Naive thymus-derived CD4-positive, alpha-beta T cell (primary cell): Measurements from ENCODE around the gene ABCC4. TPM values are rescaled to one million over a fixed set of nuclear protein-coding genes. Genes with fewer than 3 reads are reported as not detected.
"Not testable (repeated sequence)": the region's sequence is repeated elsewhere in the genome, so short reads cannot be mapped to it uniquely, and the experiment has no call there.

ENCODE experiments used
- ATAC-seq: fragments of 150-1000 bp; cut with Tn5 transposase; 2 replicates; pipeline ENCODE4 v1.10.0; 2021; ENCODE audit warnings: mild to moderate bottlenecking, moderate library complexity
- CTCF ChIA-PET: fragments of 350-600 bp; sonication (Branson Sonifier 250); formaldehyde crosslinking; loops from one replicate; lab custom pipeline; 2021; ENCODE audit warnings: antibody characterized with exemption; lab: Charles Lee
- POLR2A ChIA-PET: fragments of 350-600 bp; sonication (Branson Sonifier 250); formaldehyde crosslinking; loops from one replicate; lab custom pipeline; 2021; ENCODE audit warnings: antibody characterized with exemption, inconsistent platforms; lab: Charles Lee
- DNase-seq, 9 donors: peaks; one replicate each; pipeline versions ENCODE4 v3.0.0 to v3.0.0-alpha.2; 2020 to 2022; ENCODE audit warnings: mixed read lengths in 1 of 9
- H3K27ac ChIP-seq: one replicate; pipeline ENCODE4 v1.7.0; 2013; ENCODE audit warnings: mild to moderate bottlenecking, low read depth, low read length, moderate library complexity
- H3K27me3 ChIP-seq, 2 donors: one replicate each; pipeline ENCODE4 v1.7.0; 2013; ENCODE audit warnings: low read length in 2 of 2, mild to moderate bottlenecking in 2 of 2, moderate library complexity in 2 of 2; ENCODE audit not compliant: control insufficient read depth in 2 of 2, insufficient read depth in 2 of 2
- H3K36me3 ChIP-seq, 3 experiments: 1 replicate in 2 of 3; 2 replicates in 1 of 3; pipeline ENCODE4 v1.7.0; 2013; ENCODE audit warnings: low read length in 3 of 3, mild to moderate bottlenecking in 3 of 3, moderate library complexity in 1 of 3; ENCODE audit not compliant: insufficient read depth in 3 of 3, control insufficient read depth in 2 of 3
- H3K4me1 ChIP-seq, 2 donors: one replicate each; pipeline ENCODE4 v1.7.0; 2013; ENCODE audit warnings: low read length in 2 of 2, mild to moderate bottlenecking in 2 of 2, moderate library complexity in 1 of 2; ENCODE audit not compliant: control insufficient read depth in 2 of 2, insufficient read depth in 2 of 2
- H3K4me3 ChIP-seq: 2 replicates; pipeline ENCODE4 v1.7.0; 2013; ENCODE audit warnings: mild to moderate bottlenecking, low read length
- H3K9me3 ChIP-seq, 3 experiments: 1 replicate in 2 of 3; 2 replicates in 1 of 3; pipeline ENCODE4 v1.7.0; 2013; ENCODE audit warnings: low read length in 3 of 3; ENCODE audit not compliant: control insufficient read depth in 2 of 3
- H3K27ac Mint-ChIP-seq, 9 donors: one replicate each; pipeline ENCODE4 v1.8.0; 2020 to 2022; ENCODE audit warnings: mixed read lengths in 9 of 9, mild to moderate bottlenecking in 8 of 9, moderate library complexity in 5 of 9, inconsistent platforms in 2 of 9
- H3K27me3 Mint-ChIP-seq, 5 donors: one replicate each; pipeline ENCODE4 v1.8.0; 2021 to 2022; ENCODE audit warnings: mixed read lengths in 5 of 5, mild to moderate bottlenecking in 1 of 5
- H3K36me3 Mint-ChIP-seq, 5 donors: one replicate each; pipeline ENCODE4 v1.8.0; 2020 to 2022; ENCODE audit warnings: mixed read lengths in 5 of 5, mild to moderate bottlenecking in 3 of 5, inconsistent platforms in 1 of 5
- H3K4me1 Mint-ChIP-seq, 7 donors: one replicate each; pipeline ENCODE4 v1.8.0; 2020 to 2022; ENCODE audit warnings: mixed read lengths in 7 of 7, mild to moderate bottlenecking in 3 of 7, inconsistent platforms in 1 of 7
- H3K4me3 Mint-ChIP-seq, 10 donors: one replicate each; pipeline ENCODE4 v1.8.0; 2020 to 2022; ENCODE audit warnings: mild to moderate bottlenecking in 10 of 10, mixed read lengths in 10 of 10, moderate library complexity in 6 of 10, inconsistent platforms in 2 of 10
- H3K9me3 Mint-ChIP-seq, 11 donors: one replicate each; pipeline ENCODE4 v1.8.0; 2020 to 2022; ENCODE audit warnings: mixed read lengths in 11 of 11, mild to moderate bottlenecking in 4 of 11, inconsistent platforms in 1 of 11, moderate library complexity in 1 of 11
- intact Hi-C, 2 donors: fragments of 100-400 bp; cut with micrococcal nuclease; formaldehyde crosslinking; loops; one replicate each; pipeline ENCODE4 v1.15.1; 2023
- polyA plus RNA-seq, 2 donors: library from polyadenylated mRNA; unstranded; fragments of 300-500 nt; fragmentation: Illumina TruSeq; gene quantifications; one replicate each; pipeline ENCODE4 v1.2.3, GENCODE V29; 2021
- total RNA-seq, 6 experiments: library from RNA in 5 of 6; stranded (reverse) in 5 of 6; gene quantifications; 1 replicate in 5 of 6; 2 replicates in 1 of 6; pipeline ENCODE4 v1.2.3 and lab custom pipeline; 2021 to 2026

ABCC4 gene
- total and polyA plus RNA-seq, 7 experiments from 2014 or later: 3.5 to 9.2 (median 7.3) TPM

DNA sequence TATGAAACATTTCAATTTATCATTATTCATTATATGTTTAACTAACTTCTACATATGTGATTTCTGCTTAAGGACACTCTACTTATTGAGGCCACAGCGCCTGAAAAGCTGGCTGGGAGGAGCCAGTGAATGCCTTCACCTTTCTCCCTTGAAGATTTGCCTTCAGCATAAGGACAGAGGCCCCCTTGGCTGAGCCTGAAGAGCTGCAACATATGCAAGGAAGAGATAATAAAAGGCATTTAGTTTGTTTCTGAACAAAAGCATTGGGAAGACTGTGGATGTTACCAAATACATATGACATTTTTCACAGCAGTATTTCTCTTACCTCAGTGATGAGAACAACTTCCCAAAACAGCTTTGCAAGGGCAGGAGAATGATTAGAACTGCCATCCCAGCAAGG lies 92.1 kb downstream of the ABCC4 start:
- Histone ChIP-seq H3K4me3 (no peak overlapping the region), H3K4me1 (no peaks in the 10 kb centered on the region), H3K9me3 (no peaks in the 10 kb centered on the region), H3K27me3 (no peaks in the 10 kb centered on the region), H3K36me3 (peaks cover 0 to 33% (median 0%) of the 10 kb centered on the region in 3 experiments), H3K27ac (no peak overlapping the region)
- POLR2A ChIA-PET: no interaction called here
- intact Hi-C loops: no loop called here
- Mint-ChIP-seq H3K27ac (no peak overlapping the region), H3K4me1 (peaks cover 0 to 3% (median 0%) of the 10 kb centered on the region in 7 donors), H3K9me3 (no peaks in the 10 kb centered on the region), H3K4me3 (no peak overlapping the region), H3K27me3 (no peaks in the 10 kb centered on the region), H3K36me3 (peaks cover 0 to 67% (median 41%) of the 10 kb centered on the region in 5 donors)
- CTCF ChIA-PET: no interaction called here
- ATAC-seq (no peak), DNase-seq (no peak)

GRCh38 chr13:95207769-95208366 lies 93.4 kb downstream of the ABCC4 start:
- CTCF ChIA-PET: no interaction called here
- DNase-seq: no peak
- H3K36me3 ChIP-seq: peaks cover 0 to 33% (median 0%) of the 10 kb centered on the region in 3 experiments
- peaks cover 0 to 3% (median 0%) of the 10 kb centered on the region in 7 donors for H3K4me1 Mint-ChIP-seq
- H3K36me3 Mint-ChIP-seq: peaks cover 0 to 62% (median 41%) of the 10 kb centered on the region in 5 donors
- no peak overlapping the region for H3K27ac ChIP-seq
- H3K4me1 ChIP-seq: no peaks in the 10 kb centered on the region
- H3K27ac Mint-ChIP-seq: no peak overlapping the region
- ATAC-seq: no peak
- no peaks in the 10 kb centered on the region for H3K9me3 Mint-ChIP-seq
- H3K27me3 ChIP-seq: no peaks in the 10 kb centered on the region
- POLR2A ChIA-PET: no interaction called here
- no peaks in the 10 kb centered on the region for H3K27me3 Mint-ChIP-seq
- no peaks in the 10 kb centered on the region for H3K9me3 ChIP-seq
- H3K4me3 Mint-ChIP-seq: no peak overlapping the region
- intact Hi-C loops: no loop called here
- H3K4me3 ChIP-seq: no peak overlapping the region

DNA sequence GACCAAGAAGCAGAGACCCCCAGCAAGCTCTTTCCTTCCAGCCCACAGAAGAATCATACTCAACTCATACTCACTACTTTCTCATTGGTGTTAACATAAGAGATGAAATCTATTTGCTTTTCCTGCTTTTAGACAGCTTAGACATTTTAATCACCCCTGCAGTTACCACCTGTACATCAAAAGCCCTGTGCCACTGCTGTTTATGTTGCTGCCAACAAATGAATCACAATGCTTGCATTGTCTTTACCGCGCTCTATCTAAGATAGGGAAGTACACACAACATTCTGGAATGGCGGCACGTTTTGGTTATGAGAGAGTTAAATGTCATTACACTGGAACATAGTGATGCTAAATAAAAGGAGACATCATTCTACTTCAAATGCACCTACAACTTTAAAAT lies 95.1 kb downstream of the ABCC4 start:
- H3K36me3 Mint-ChIP-seq: peaks cover 0 to 59% (median 41%) of the 10 kb centered on the region in 5 donors
- Histone ChIP-seq H3K27ac (no peak overlapping the region), H3K36me3 (peaks cover 0 to 33% (median 0%) of the 10 kb centered on the region in 3 experiments), H3K4me1 (no peaks in the 10 kb centered on the region), H3K4me3 (no peak overlapping the region), H3K9me3 (no peaks in the 10 kb centered on the region), H3K27me3 (no peaks in the 10 kb centered on the region)
- DNase-seq: no peak
- no peaks in the 10 kb centered on the region for H3K27me3 Mint-ChIP-seq
- no peak for ATAC-seq
- no peaks in the 10 kb centered on the region for H3K9me3 Mint-ChIP-seq
- H3K4me3 Mint-ChIP-seq: no peak overlapping the region
- peaks cover 0 to 2% (median 0%) of the 10 kb centered on the region in 7 donors for H3K4me1 Mint-ChIP-seq
- CTCF ChIA-PET: no interaction called here
- POLR2A ChIA-PET: no interaction called here
- H3K27ac Mint-ChIP-seq: no peak overlapping the region
- intact Hi-C loops: no loop called here

GRCh38 chr13:95204231-95204765 lies 97.0 kb downstream of the ABCC4 start:
- Mint-ChIP-seq H3K27me3 (no peaks in the 10 kb centered on the region), H3K36me3 (peaks cover 2 to 66% (median 52%) of the 10 kb centered on the region in 5 donors), H3K4me1 (peaks cover 0 to 2% (median 0%) of the 10 kb centered on the region in 7 donors), H3K27ac (no peak overlapping the region), H3K9me3 (peaks cover 0 to 3% (median 0%) of the 10 kb centered on the region in 11 donors), H3K4me3 (no peak overlapping the region)
- Histone ChIP-seq H3K9me3 (no peaks in the 10 kb centered on the region), H3K4me3 (no peak overlapping the region), H3K27ac (no peak overlapping the region), H3K27me3 (no peaks in the 10 kb centered on the region), H3K4me1 (no peaks in the 10 kb centered on the region), H3K36me3 (peaks cover 0 to 31% (median 0%) of the 10 kb centered on the region in 3 experiments)
- POLR2A ChIA-PET: no interaction called here
- CTCF ChIA-PET: interaction anchor here (0.5 kb wide), 1 partner anchor 58 kb away, joined by 5 read pairs; no protein-coding TSS in a partner anchor
- ATAC-seq (peak; percentile 54), DNase-seq (no peak)
- intact Hi-C loops: no loop called here

DNA sequence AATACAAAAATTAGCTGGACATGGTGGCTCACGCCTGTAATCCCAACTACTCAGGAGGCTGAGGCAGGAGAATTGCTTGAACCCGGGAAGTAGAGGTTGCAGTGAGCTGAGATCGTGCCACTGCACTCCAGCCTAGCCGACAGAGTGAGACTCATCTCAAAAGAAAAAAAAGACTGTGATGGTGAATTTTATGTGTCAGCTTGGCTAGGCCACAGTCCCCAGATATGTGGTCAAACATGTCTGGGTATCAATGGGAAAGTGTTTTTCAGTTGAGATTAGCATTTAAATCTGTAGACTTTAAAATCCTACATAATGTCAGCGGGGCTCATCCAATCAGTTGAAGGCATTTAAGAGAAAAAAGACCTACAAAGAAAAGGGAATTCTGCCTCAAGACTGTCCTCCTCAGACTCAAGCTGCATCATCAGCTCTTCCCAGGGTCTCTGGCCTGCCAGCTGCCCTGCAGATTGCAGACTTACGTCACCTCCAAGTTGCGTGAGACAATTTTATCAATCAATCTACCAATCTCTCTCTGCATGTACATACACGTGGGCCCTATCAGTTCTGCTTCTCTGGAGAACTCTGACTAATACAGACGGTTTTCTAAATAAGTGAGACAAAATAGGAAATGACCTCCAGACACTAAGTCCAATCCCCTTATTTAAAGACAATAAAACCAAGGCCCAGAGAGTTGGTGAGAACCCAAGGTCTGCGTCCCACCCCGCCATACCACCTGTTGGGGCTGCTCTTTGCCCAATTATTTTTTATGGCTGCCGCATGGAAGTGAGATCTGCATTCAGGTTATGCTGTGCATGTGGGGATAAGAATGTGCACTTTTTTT lies 99.2 kb downstream of the ABCC4 start:
- no peaks in the 10 kb centered on the region for H3K4me1 ChIP-seq
- POLR2A ChIA-PET: no interaction called here
- Mint-ChIP-seq H3K27me3 (no peaks in the 10 kb centered on the region), H3K4me3 (no peak overlapping the region), H3K9me3 (peaks cover 0 to 15% (median 3%) of the 10 kb centered on the region in 11 donors), H3K27ac (peak overlapping the region in 1 of 9 donors; percentile 12), H3K36me3 (peaks cover 9 to 65% (median 49%) of the 10 kb centered on the region in 5 donors), H3K4me1 (peaks cover 0 to 6% (median 0%) of the 10 kb centered on the region in 7 donors)
- intact Hi-C loops: no loop called here
- no peaks in the 10 kb centered on the region for H3K9me3 ChIP-seq
- DNase-seq (no peak), ATAC-seq (peak; percentile 44)
- H3K36me3 ChIP-seq: peaks cover 0 to 21% (median 0%) of the 10 kb centered on the region in 3 experiments
- no peak overlapping the region for H3K4me3 ChIP-seq
- CTCF ChIA-PET: no interaction called here
- H3K27me3 ChIP-seq: no peaks in the 10 kb centered on the region
- no peak overlapping the region for H3K27ac ChIP-seq

DNA sequence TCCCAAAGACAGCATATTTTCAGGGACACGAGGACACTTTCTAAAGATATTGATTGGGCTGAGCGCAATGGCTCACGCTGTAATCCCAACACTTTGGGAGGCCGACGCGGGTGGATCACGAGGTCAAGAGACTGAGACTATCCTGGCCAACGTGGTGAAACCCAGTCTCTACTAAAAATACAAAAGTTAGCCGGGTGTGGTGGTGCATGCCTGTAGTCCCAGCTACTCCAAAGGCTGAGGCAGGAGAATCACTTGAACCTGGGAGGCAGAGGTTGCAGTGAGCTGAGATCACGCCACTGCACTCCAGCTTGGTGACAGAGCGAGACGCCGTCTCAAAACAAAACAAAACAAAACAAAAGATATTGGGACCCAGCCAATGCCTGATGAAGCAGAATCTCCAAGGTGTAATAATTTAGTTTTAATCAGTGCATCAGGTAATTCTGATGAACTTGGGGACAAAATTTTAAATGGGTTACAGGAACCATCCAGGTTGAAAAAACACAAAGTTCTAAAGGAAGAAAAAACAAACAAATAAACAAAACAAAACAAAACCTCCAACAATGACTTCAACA lies 100.8 kb downstream of the ABCC4 start:
- not testable (repeated sequence) for H3K4me3 ChIP-seq, ATAC-seq

More for the DNA sequence above, 100.8 kb downstream of the ABCC4 start:
- H3K4me1 ChIP-seq, H3K36me3 ChIP-seq, H3K27ac Mint-ChIP-seq, intact Hi-C loops, H3K9me3 ChIP-seq, H3K27ac ChIP-seq, DNase-seq, H3K4me1 Mint-ChIP-seq, H3K27me3 Mint-ChIP-seq, H3K4me3 Mint-ChIP-seq, H3K27me3 ChIP-seq, CTCF ChIA-PET: not testable (repeated sequence)
- Mint-ChIP-seq H3K9me3 (peaks cover 0 to 15% (median 3%) of the 10 kb centered on the region in 11 donors), H3K36me3 (peaks cover 9 to 57% (median 37%) of the 10 kb centered on the region in 5 donors)
- POLR2A ChIA-PET: interaction anchor here (0.6 kb wide), 1 partner anchor 1005 kb away, joined by 3 read pairs; no protein-coding TSS in a partner anchor
